Measurements from ENCODE around the gene APOBEC3C.
"Not testable (repeated sequence)": the region's sequence is repeated elsewhere in the genome, so short reads cannot be mapped to it uniquely, and the experiment has no call there.

The APOBEC3C gene

GRCh38 chr22:39049486-39049885 is 35.4 kb downstream of the APOBEC3C start:
- H3K9me2 ChIP-seq (ENCODE audit: low read depth, low read length); H3K4me1 ChIP-seq (ENCODE audit: insufficient read depth, low read length, severe bottlenecking); H3K9me3 ChIP-seq (ENCODE audit: low read length); H3K4me2 ChIP-seq (ENCODE audit: low read length); H3K27ac ChIP-seq (ENCODE audit: low read depth, low read length, poor library complexity, severe bottlenecking); H3K9ac ChIP-seq (ENCODE audit: low read length); H3F3A ChIP-seq (ENCODE audit: insufficient read depth, low read length); H2AFZ ChIP-seq (ENCODE audit: low read length); H3K4me3 ChIP-seq (ENCODE audit: low read depth, low read length, poor library complexity, severe bottlenecking); H3K27me3 ChIP-seq (ENCODE audit: insufficient read depth, low read length); H4K20me1 ChIP-seq (ENCODE audit: insufficient read depth, low read length); H3K79me2 ChIP-seq (ENCODE audit: insufficient read depth, low read length); H3K36me3 ChIP-seq (ENCODE audit: insufficient read depth, low read length): not testable (repeated sequence)

DNA sequence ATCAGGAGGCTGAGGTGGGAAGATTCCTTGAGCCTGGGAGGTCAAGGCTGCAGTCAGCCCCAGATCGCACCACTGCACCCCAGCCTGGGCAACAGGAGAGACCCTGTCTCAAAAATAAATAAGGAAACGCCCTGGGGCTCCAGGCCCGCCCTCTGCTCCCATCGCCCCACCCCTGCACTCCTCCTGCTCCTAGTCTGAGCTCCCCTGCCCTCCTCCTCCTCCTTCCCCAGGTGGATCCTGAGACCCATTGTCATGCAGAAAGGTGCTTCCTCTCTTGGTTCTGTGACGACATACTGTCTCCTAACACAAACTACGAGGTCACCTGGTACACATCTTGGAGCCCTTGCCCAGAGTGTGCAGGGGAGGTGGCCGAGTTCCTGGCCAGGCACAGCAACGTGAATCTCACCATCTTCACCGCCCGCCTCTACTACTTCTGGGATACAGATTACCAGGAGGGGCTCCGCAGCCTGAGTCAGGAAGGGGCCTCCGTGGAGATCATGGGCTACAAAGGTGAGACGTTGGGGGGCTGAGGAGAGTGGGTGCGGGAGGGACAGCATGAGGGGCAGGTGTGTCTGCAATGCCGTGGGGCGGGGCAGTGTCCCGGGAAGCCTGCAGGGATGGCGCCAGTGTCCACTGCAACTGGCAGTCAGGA is 37.9 kb downstream of the APOBEC3C start:
- H4K20me1 ChIP-seq (ENCODE audit: insufficient read depth, low read length); H3K9me2 ChIP-seq (ENCODE audit: low read depth, low read length); H3K79me2 ChIP-seq (ENCODE audit: insufficient read depth, low read length); H3K9ac ChIP-seq (ENCODE audit: low read length); H3K4me1 ChIP-seq (ENCODE audit: insufficient read depth, low read length, severe bottlenecking); H3K36me3 ChIP-seq (ENCODE audit: insufficient read depth, low read length); H3K4me3 ChIP-seq (ENCODE audit: low read depth, low read length, poor library complexity, severe bottlenecking); H3K4me2 ChIP-seq (ENCODE audit: low read length); H3K27ac ChIP-seq (ENCODE audit: low read depth, low read length, poor library complexity, severe bottlenecking); H2AFZ ChIP-seq (ENCODE audit: low read length); H3K27me3 ChIP-seq (ENCODE audit: insufficient read depth, low read length); H3K9me3 ChIP-seq (ENCODE audit: low read length); H3F3A ChIP-seq (ENCODE audit: insufficient read depth, low read length): not testable (repeated sequence)

- H3K79me2 ChIP-seq (ENCODE audit: insufficient read depth, low read length) = no peaks in the 10 kb centered on the region
- H3F3A ChIP-seq (ENCODE audit: insufficient read depth, low read length) = no peaks in the 10 kb centered on the region
- H3K4me2 ChIP-seq (ENCODE audit: low read length) = no peak overlapping the region
- H4K20me1 ChIP-seq (ENCODE audit: insufficient read depth, low read length) = no peaks in the 10 kb centered on the region
- H3K4me1 ChIP-seq (ENCODE audit: insufficient read depth, low read length, severe bottlenecking) = no peaks in the 10 kb centered on the region
- peaks cover 20% of the 10 kb centered on the region; the same call in 1 of the 2 replicates for H3K27me3 ChIP-seq (ENCODE audit: insufficient read depth, low read length)
- H3K9me2 ChIP-seq (ENCODE audit: low read depth, low read length) = no peaks in the 10 kb centered on the region
- H3K9me3 ChIP-seq (ENCODE audit: low read length) = no peaks in the 10 kb centered on the region
- TF ChIP-seq, protein P1, sequence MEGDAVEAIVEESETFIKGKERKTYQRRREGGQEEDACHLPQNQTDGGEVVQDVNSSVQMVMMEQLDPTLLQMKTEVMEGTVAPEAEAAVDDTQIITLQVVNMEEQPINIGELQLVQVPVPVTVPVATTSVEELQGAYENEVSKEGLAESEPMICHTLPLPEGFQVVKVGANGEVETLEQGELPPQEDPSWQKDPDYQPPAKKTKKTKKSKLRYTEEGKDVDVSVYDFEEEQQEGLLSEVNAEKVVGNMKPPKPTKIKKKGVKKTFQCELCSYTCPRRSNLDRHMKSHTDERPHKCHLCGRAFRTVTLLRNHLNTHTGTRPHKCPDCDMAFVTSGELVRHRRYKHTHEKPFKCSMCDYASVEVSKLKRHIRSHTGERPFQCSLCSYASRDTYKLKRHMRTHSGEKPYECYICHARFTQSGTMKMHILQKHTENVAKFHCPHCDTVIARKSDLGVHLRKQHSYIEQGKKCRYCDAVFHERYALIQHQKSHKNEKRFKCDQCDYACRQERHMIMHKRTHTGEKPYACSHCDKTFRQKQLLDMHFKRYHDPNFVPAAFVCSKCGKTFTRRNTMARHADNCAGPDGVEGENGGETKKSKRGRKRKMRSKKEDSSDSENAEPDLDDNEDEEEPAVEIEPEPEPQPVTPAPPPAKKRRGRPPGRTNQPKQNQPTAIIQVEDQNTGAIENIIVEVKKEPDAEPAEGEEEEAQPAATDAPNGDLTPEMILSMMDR (IDR thresholded peaks at IDR 0.05; ENCODE audit: low read length) = no peak
- TF ChIP-seq EZH2 (IDR thresholded peaks at IDR 0.05; ENCODE audit: borderline replicate concordance, low read length) = no peak
- H3K4me3 ChIP-seq (ENCODE audit: low read depth, low read length, poor library complexity, severe bottlenecking) = no peak overlapping the region
- H2AFZ ChIP-seq (ENCODE audit: low read length) = no peak overlapping the region
- H3K9ac ChIP-seq (ENCODE audit: low read length) = no peak overlapping the region
- no peaks in the 10 kb centered on the region for H3K36me3 ChIP-seq (ENCODE audit: insufficient read depth, low read length)
- no peak overlapping the region for H3K27ac ChIP-seq (ENCODE audit: low read depth, low read length, poor library complexity, severe bottlenecking)
These were observed 41.6 kb downstream of the APOBEC3C start for GRCh38 chr22:39055658-39056057.

DNA sequence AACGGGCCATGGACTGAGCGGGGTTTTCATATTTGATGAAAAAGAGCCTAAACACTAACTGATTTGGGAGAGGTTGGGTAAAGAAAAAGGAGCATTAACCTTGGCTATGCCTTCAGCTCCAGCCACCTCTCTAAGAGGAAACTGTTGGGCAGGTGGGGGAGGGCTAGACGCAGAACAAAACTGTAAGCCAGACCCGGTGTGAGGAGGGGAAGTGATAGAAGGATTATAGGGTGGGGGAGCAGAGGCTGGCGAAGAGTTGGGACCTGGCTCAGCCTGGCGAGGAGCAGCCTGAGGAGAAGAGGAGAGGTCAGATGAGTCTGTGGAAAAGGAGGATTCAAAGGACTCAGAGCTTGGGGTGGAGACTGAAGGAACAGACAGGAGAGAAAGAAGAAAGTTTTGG is 47.2 kb downstream of the APOBEC3C start:
- not testable (repeated sequence) for H3K9me3 ChIP-seq (ENCODE audit: low read length); H4K20me1 ChIP-seq (ENCODE audit: insufficient read depth, low read length); H3F3A ChIP-seq (ENCODE audit: insufficient read depth, low read length); H3K9me2 ChIP-seq (ENCODE audit: low read depth, low read length); H3K36me3 ChIP-seq (ENCODE audit: insufficient read depth, low read length); H3K27ac ChIP-seq (ENCODE audit: low read depth, low read length, poor library complexity, severe bottlenecking); H3K4me1 ChIP-seq (ENCODE audit: insufficient read depth, low read length, severe bottlenecking); H3K4me3 ChIP-seq (ENCODE audit: low read depth, low read length, poor library complexity, severe bottlenecking); H2AFZ ChIP-seq (ENCODE audit: low read length); H3K4me2 ChIP-seq (ENCODE audit: low read length); H3K9ac ChIP-seq (ENCODE audit: low read length); H3K79me2 ChIP-seq (ENCODE audit: insufficient read depth, low read length)
- H3K27me3 ChIP-seq (ENCODE audit: insufficient read depth, low read length) = peaks cover 11% of the 10 kb centered on the region; the same call in 1 of the 2 replicates

GRCh38 chr22:39061951-39062350 is 47.9 kb downstream of the APOBEC3C start:
- H3K4me1 ChIP-seq (ENCODE audit: insufficient read depth, low read length, severe bottlenecking); H3K4me3 ChIP-seq (ENCODE audit: low read depth, low read length, poor library complexity, severe bottlenecking); H4K20me1 ChIP-seq (ENCODE audit: insufficient read depth, low read length); H3K9me3 ChIP-seq (ENCODE audit: low read length); H3K9ac ChIP-seq (ENCODE audit: low read length); H3K36me3 ChIP-seq (ENCODE audit: insufficient read depth, low read length); H3K4me2 ChIP-seq (ENCODE audit: low read length); H3F3A ChIP-seq (ENCODE audit: insufficient read depth, low read length); H3K79me2 ChIP-seq (ENCODE audit: insufficient read depth, low read length); H2AFZ ChIP-seq (ENCODE audit: low read length); H3K27ac ChIP-seq (ENCODE audit: low read depth, low read length, poor library complexity, severe bottlenecking); H3K9me2 ChIP-seq (ENCODE audit: low read depth, low read length): not testable (repeated sequence)
- H3K27me3 ChIP-seq (ENCODE audit: insufficient read depth, low read length) = peaks cover 12% of the 10 kb centered on the region; the same call in 1 of the 2 replicates

DNA sequence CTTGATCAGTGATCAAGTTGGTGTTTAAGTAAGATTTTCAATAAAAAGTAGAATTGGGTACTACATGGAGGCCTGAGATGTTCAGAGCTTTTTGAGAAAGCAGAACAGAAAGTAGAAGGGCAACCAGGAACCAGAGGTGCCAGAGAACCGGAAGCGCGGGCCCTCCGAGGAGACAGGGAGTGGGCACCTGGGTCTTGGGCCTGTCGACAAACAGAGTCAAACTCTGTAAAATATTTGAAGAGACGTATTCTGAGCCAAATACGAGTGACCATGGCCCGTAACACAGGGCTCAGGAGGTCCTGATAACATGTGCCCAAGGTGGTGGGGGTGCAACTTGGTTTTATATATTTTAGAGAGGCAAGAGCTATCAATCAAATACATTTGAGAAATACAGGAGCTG is 49.8 kb downstream of the APOBEC3C start:
- H3K4me3 ChIP-seq (ENCODE audit: low read depth, low read length, poor library complexity, severe bottlenecking); H4K20me1 ChIP-seq (ENCODE audit: insufficient read depth, low read length); H3K9ac ChIP-seq (ENCODE audit: low read length); H3K36me3 ChIP-seq (ENCODE audit: insufficient read depth, low read length); H3K9me2 ChIP-seq (ENCODE audit: low read depth, low read length); H3K27me3 ChIP-seq (ENCODE audit: insufficient read depth, low read length); H3K9me3 ChIP-seq (ENCODE audit: low read length); H3F3A ChIP-seq (ENCODE audit: insufficient read depth, low read length); H3K27ac ChIP-seq (ENCODE audit: low read depth, low read length, poor library complexity, severe bottlenecking); H3K4me1 ChIP-seq (ENCODE audit: insufficient read depth, low read length, severe bottlenecking); H2AFZ ChIP-seq (ENCODE audit: low read length); H3K4me2 ChIP-seq (ENCODE audit: low read length); H3K79me2 ChIP-seq (ENCODE audit: insufficient read depth, low read length): not testable (repeated sequence)

Measured in OCI-LY1 (cell line).